HG03045 (cell line): ENCODE measurements around the gene SLC2A14.
"Not testable (repeated sequence)": the region's sequence is repeated elsewhere in the genome, so short reads cannot be mapped to it uniquely, and the experiment has no call there.

Experiments
- ATAC-seq: cut with Tn5 transposase; IDR thresholded peaks from one replicate; pipeline ENCODE4 v1.9.1; 2021; ENCODE audit warnings: mild to moderate bottlenecking, moderate library complexity; ENCODE audit not compliant: unreplicated experiment

Gene SLC2A14

DNA sequence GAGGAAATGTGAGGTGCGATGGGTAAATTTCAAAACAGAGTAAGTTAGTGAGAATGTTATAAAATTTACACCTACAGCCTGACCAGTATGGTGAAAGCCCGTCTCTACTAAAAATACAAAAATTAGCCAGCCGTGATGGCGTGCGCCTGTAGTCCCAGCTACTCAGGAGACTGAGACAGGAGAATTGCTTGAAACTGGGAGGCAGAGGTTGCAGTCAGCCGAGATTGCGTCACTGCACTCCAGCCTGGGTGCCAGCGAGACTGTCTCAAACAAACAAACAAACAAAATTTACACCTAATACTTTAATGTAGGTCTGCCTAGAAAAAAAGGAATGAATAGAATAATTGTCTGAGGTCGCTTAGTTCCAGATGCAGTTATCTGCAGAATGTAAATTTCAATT, 37.6 kb downstream of the SLC2A14 start:
- ATAC-seq: no peak

DNA sequence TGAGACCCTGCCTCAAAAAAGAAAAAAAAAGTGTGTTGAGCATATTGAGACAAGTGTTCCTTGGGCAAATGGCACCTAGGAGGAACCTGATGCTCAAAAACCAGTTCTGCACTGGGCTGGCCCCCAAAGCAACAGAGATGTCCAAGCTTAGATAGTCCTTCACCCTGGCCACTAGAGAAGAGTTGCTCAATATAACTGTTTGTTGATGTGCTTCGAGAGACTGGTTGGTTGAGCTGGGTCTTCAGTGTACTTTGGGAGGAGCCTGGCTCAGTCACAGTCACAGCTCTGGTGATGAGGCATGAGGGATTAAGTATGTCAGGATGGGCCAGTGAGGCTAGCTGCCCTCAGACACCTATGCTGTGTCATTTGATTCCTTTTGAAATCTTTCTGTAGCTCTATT, 38.0 kb downstream of the SLC2A14 start:
- no peak for ATAC-seq

GRCh38 chr12:7833831-7834230, 38.9 kb downstream of the SLC2A14 start:
- no peak for ATAC-seq

- not testable (repeated sequence) for ATAC-seq
These were observed 39.5 kb downstream of the SLC2A14 start for GRCh38 chr12:7833201-7833600.

DNA sequence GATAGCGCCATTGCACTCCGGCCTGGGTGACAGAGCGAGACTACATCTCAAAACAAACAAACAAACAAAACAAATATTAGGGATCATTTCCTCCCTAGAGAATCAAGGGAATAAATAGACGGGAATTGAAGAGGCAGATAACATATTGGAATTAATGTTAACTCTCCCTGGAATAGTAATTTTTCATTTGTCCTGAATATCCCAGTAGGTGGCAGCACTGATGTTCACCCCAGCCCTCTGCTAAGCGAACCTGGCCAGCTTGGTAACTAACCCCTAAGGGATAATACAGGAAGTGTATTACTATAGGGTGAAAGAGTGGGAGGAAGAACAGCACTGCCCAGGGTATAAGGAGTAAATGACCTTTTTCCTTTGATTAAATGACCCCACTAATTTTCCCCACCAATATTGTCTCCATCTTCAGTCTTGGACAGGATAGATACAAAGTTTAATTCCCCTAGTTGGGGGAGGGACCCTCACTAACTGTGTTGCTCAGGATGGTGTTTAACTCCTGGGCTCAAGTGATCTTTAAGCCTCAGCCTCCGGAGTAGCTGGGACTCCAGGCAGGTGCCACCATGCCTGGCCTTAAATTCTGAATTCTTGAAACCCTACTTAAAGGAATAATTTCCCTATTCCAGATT, 40.5 kb downstream of the SLC2A14 start:
- no peak for ATAC-seq

DNA sequence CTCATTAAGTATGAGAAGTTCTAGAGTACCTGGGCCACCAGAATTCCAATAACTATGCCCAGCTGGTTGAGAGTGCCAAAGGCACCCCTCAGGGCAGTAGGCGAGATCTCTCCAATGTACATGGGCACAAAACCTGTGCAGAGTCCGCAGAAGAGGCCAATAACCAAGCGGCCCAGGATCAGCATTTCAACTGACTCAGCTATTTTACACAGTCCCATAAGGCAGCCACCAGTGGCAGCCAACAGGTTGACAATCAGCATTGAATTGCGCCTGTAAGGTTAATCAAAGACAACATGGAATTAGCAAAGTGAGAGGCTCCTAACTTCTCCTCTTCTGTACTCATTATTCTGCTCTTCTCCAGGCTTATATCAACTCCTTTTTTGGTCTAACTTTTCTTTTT, 43.0 kb downstream of the SLC2A14 start:
- ATAC-seq: not testable (repeated sequence)

- ATAC-seq: not testable (repeated sequence)
These were observed 47.0 kb downstream of the SLC2A14 start for GRCh38 chr12:7825754-7826153.

GRCh38 chr12:7806863-7807487, 65.7 kb downstream of the SLC2A14 start:
- no peak for ATAC-seq

DNA sequence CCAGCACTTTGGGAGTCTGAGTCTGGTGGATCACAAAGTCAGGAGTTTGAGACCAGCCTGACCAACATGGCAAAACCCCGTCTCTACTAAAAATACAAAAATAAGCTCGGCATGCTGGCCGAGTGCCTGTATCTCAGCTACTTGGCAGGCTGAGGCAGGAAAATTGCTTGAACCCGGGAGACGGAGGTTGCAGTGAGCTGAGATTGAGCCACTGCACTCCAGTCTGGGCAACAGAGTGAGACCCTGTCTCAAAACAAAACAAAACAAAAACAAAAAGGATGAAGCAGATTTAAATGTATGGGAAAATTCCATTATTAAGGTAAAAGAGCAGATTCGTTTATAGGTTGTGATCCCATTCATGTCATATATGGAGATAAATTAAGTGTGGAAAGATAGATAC, 66.4 kb downstream of the SLC2A14 start:
- not testable (repeated sequence) for ATAC-seq

- ATAC-seq: no peak
These were observed 71.3 kb downstream of the SLC2A14 start for GRCh38 chr12:7801460-7801859.

DNA sequence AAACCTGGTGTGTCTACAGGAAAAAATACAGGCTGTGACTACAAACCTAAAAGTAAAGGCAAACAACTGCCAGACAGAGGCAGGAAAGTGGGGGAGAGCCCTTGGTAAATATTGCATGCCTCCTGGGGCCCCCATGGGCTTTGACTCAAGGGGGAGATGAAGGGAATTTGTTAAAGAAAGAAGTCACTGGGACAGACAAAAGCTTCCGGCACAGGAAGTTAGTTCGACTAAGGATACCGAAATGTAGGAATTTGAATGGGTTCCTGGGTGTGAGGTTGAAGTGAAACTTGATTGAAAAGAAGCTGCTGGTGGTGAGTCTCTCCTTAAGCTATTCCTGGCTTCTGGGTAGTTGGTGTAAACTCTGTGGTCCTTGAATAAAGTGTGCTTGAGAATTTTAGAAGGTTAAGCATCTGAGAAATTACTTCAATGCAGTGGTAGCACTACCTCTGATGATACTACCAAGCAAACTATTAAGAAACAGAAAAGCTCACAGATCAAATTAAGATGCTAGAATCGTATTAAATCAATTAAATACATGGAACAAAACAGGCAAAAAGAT, 73.9 kb downstream of the SLC2A14 start:
- not testable (repeated sequence) for ATAC-seq

DNA sequence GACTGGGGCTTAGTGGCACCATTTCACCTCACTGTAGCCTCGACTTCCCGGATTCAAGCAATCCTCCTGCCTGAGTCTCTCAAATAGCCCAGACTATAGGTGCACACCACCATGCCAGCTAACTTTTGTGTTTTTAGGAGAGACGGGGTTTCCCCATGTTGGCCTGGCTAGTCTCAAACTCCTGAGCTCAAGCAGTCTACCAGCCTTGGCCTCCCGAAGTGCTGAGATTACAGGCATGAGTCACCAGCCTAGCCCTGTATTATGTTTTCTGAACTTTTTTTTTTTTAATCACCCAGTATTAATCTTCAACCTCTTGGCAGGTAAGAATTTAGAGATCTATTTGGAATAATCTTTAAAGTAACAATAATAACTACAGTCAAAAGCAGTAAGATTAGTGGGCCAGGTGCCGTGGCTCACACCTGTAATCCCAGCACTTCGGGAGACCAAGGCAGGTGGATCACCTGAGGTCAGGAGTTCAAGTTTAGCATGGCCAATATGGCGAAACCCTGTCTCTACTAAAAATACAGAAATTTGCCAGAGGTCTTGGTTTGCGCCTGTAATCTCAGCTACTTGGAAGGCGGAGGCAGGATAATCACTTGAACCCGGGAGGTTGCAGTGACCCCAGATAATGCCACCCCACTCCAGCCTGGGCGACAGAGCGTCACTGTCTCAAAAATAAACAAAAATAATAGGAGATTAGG, 74.9 kb downstream of the SLC2A14 start:
- no peak for ATAC-seq

DNA sequence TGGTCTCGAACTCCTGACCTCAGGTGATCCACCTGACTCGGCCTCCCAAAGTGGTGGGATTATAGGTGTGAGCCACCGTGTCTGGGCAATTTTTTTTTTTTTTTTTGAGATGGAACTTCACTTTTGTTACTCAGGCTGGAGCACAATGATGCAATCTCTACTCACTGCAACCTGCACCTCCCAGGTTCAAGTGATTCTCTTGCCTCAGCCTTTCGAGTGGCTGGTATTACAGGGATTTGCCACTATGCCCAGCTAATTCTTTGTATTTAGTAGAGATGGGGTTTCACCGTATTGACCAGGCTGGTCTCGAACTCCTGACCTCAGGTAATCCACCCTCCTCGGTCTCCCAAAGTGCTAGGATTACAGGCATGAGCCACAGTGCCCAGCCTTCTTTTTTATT, 75.4 kb downstream of the SLC2A14 start:
- not testable (repeated sequence) for ATAC-seq

GRCh38 chr12:7793211-7793610, 79.5 kb downstream of the SLC2A14 start:
- ATAC-seq: no peak

- ATAC-seq: not testable (repeated sequence)
These were observed 83.7 kb downstream of the SLC2A14 start, which contains the start of gene NANOG for GRCh38 chr12:7788884-7789528. Gene NANOG, plus strand, starts transcription at chr12:7789402. Its CDS starts 213 bp downstream, at chr12:7789615.

- ATAC-seq: no peak
These were observed 84.4 kb downstream of the SLC2A14 start for GRCh38 chr12:7788294-7788660.

GRCh38 chr12:7787574-7788293, 85.0 kb downstream of the SLC2A14 start:
- no peak for ATAC-seq

DNA sequence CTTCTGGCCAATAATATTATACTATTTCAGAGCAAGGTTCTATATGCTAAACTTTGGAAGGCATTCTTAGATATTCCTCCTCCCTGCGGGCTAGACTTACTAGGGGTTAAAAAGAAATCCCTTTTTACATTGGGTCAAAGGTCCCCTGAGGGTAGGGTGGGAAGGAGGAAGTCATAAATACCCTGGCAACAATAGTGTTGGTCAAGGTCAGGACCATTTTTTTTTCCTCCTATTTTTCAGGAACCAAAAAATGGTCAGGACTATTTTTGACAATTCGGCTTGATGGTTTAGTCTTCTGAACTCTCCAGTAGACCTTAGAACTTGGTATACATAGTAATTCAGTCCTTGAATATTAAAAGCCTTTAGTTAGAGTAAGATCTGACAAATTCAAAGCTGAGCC, 88.0 kb downstream of the SLC2A14 start:
- no peak for ATAC-seq

DNA sequence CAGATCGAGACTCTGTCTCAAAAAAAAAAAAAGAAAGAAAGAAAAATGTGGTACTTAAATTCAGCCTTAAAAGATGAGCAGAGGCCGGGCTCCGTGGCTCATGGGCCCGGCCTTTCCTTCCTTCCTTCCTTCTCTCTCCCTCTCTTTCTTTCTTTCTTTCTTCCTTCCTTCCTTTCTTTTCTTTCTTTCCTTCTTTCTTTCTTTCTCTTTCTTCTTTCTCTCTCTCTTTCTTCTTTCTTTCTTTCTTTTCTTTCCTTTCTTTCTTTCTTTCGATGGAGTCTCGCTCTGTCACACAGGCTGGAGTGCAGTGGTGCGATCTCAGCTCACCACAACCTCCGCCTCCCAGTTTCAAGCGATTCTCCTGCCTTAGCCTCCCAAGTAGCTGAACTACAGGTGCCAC, 89.3 kb downstream of the SLC2A14 start:
- not testable (repeated sequence) for ATAC-seq

- no peak for ATAC-seq
These were observed 90.7 kb downstream of the SLC2A14 start for GRCh38 chr12:7782055-7782454.

GRCh38 chr12:7781274-7781673, 91.4 kb downstream of the SLC2A14 start:
- no peak for ATAC-seq
